B cell (primary cell): ENCODE measurements around the gene PYCARD. TPM values are rescaled to one million over a fixed set of nuclear protein-coding genes. Genes with fewer than 3 reads are reported as not detected.

Experiments used
- ATAC-seq: fragments of 200-7000 bp; cut with Tn5 transposase; one replicate; pipeline ENCODE4 v1.10.0; 2021; ENCODE audit warnings: low read depth, mild to moderate bottlenecking, moderate number of reproducible peaks, moderate library complexity
- CTCF ChIA-PET: fragments of 350-600 bp; sonication (Branson Sonifier 250); formaldehyde crosslinking; loops from one replicate; lab custom pipeline; 2021; ENCODE audit warnings: antibody characterized with exemption, inconsistent platforms; lab: Charles Lee
- POLR2A ChIA-PET: fragments of 350-600 bp; sonication (Branson Sonifier 250); formaldehyde crosslinking; loops from one replicate; lab custom pipeline; 2021; ENCODE audit warnings: antibody characterized with exemption; lab: Charles Lee
- DNase-seq: peaks from one replicate; pipeline ENCODE4 v3.0.0; 2013
- H2AFZ ChIP-seq: 2 replicates; pipeline ENCODE4 v1.6.1; 2012; ENCODE audit warnings: mild to moderate bottlenecking, low read depth, low read length; ENCODE audit not compliant: insufficient read depth, poor library complexity, severe bottlenecking
- H3K27ac ChIP-seq, 2 donors: 1 replicate in 1 of 2; 2 replicates in 1 of 2; pipeline ENCODE4 v1.5.1; 2012 to 2013; ENCODE audit warnings: low read length in 2 of 2, mild to moderate bottlenecking in 2 of 2, moderate library complexity in 1 of 2
- H3K27me3 ChIP-seq, 4 experiments: fragments of 200-600 bp in 1 of 4; sonication (generic) in 1 of 4; replicated peaks in 1 of 4; 1 replicate in 2 of 4; 2 replicates in 2 of 4; pipeline versions ENCODE4 v1.6.1 to v1.7.0; 2013 to 2016; ENCODE audit warnings: low read length in 3 of 4, mild to moderate bottlenecking in 2 of 4, mixed read lengths in 1 of 4, moderate library complexity in 1 of 4; ENCODE audit not compliant: insufficient read depth in 4 of 4, control insufficient read depth in 3 of 4; ENCODE audit errors: control extremely low read depth in 1 of 4
- H3K36me3 ChIP-seq, 2 experiments: replicated peaks in 1 of 2; 1 replicate in 1 of 2; 2 replicates in 1 of 2; pipeline versions ENCODE4 v1.6.1 to v1.7.1; 2013; ENCODE audit warnings: low read length in 1 of 2; ENCODE audit not compliant: insufficient read depth in 2 of 2, control insufficient read depth in 1 of 2; ENCODE audit errors: control extremely low read depth in 1 of 2, extremely low read depth in 1 of 2
- H3K4me1 ChIP-seq, 2 donors: fragments of 200-600 bp in 1 of 2; sonication (generic) in 1 of 2; 1 replicate in 1 of 2; 2 replicates in 1 of 2; pipeline versions ENCODE4 v1.5.1 to v1.6.1; 2013 to 2017; ENCODE audit warnings: low read length in 2 of 2; ENCODE audit not compliant: control insufficient read depth in 2 of 2, insufficient read depth in 2 of 2
- H3K4me2 ChIP-seq: replicated peaks from 2 replicates; pipeline ENCODE3; 2012; ENCODE audit warnings: mild to moderate bottlenecking, low read depth, low read length; ENCODE audit not compliant: poor library complexity, severe bottlenecking
- H3K4me3 ChIP-seq, 5 experiments: fragments of 200-600 bp in 1 of 5; sonication (generic) in 1 of 5; 1 replicate in 3 of 5; 2 replicates in 2 of 5; pipeline versions ENCODE4 v1.5.1 to v1.7.0; 2011 to 2016; ENCODE audit warnings: low read length in 4 of 5, mild to moderate bottlenecking in 4 of 5, low read depth in 2 of 5, control low read depth in 1 of 5, moderate library complexity in 1 of 5; ENCODE audit not compliant: insufficient read depth in 1 of 5; ENCODE audit errors: control extremely low read depth in 1 of 5, extremely low read depth in 1 of 5
- H3K79me2 ChIP-seq: fragments of 200-600 bp; sonication (generic); one replicate; pipeline ENCODE4 v1.6.0; 2016; ENCODE audit warnings: low read length; ENCODE audit not compliant: control insufficient read depth, insufficient read depth
- H3K9ac ChIP-seq: fragments of 200-600 bp; sonication (generic); 2 replicates; pipeline ENCODE4 v1.6.1; 2017; ENCODE audit warnings: mild to moderate bottlenecking, low read length, moderate library complexity
- H3K9me3 ChIP-seq, 3 donors: one replicate each; pipeline versions ENCODE4 v1.6.1 to v1.7.1; 2013; ENCODE audit warnings: low read length in 2 of 3; ENCODE audit not compliant: control insufficient read depth in 2 of 3, insufficient read depth in 1 of 3; ENCODE audit errors: control extremely low read depth in 1 of 3
- H4K20me1 ChIP-seq: 2 replicates; pipeline ENCODE4 v1.6.0; 2012; ENCODE audit warnings: mild to moderate bottlenecking, low read length; ENCODE audit not compliant: insufficient read depth, control insufficient read depth, poor library complexity, severe bottlenecking
- H3K27ac Mint-ChIP-seq: one replicate; pipeline ENCODE4 v1.8.0; 2021; ENCODE audit warnings: mixed read lengths
- H3K27me3 Mint-ChIP-seq: one replicate; pipeline ENCODE4 v1.8.0; 2021; ENCODE audit warnings: mixed read lengths
- H3K4me1 Mint-ChIP-seq: one replicate; pipeline ENCODE4 v1.8.0; 2021; ENCODE audit warnings: mixed read lengths
- H3K4me3 Mint-ChIP-seq: one replicate; pipeline ENCODE4 v1.8.0; 2021; ENCODE audit warnings: mixed read lengths
- H3K9me3 Mint-ChIP-seq: one replicate; pipeline ENCODE4 v1.8.0; 2022; ENCODE audit warnings: mixed read lengths; ENCODE audit not compliant: insufficient read depth
- CTCF ChIP-seq: fragments of 200-600 bp; IDR thresholded peaks from one replicate; pipeline ENCODE4 v1.8.0; 2022; ENCODE audit warnings: antibody characterized with exemption, mild to moderate bottlenecking
- EZH2 ChIP-seq: IDR thresholded peaks from 2 replicates; pipeline ENCODE4 v1.6.1; 2012; ENCODE audit warnings: borderline replicate concordance, low read depth, mild to moderate bottlenecking, moderate library complexity, low read length; ENCODE audit not compliant: insufficient read depth, poor library complexity, severe bottlenecking
- WGBS: methylation state at CpG from one replicate; pipeline ENCODE4 v1.1.5; 2013; ENCODE audit warnings: missing lambda C conversion rate; ENCODE audit not compliant: insufficient coverage; 5-methylcytosine and 5-hydroxymethylcytosine counted together
- intact Hi-C: fragments of 100-400 bp; cut with micrococcal nuclease; formaldehyde crosslinking; loops from one replicate; pipeline ENCODE4 v1.10.0; 2022
- polyA plus RNA-seq: library from polyadenylated mRNA; depleted of rRNA; stranded (reverse); fragments of >200 nt; gene quantifications from 2 replicates; pipeline ENCODE4 v1.2.3, GENCODE V29; 2012
- total RNA-seq, 2 donors: library from RNA; stranded (reverse); fragments of 120-200 nt in 1 of 2; gene quantifications; 1 replicate in 1 of 2; 2 replicates in 1 of 2; pipeline versions ENCODE4 v1.2.3 to v1.2.4, GENCODE V29; 2013 to 2022

Gene PYCARD
- total and polyA plus RNA-seq, 2 donors (not counting 1 experiment from before 2014, with no cell fraction given), result 35.7 to 72.0 TPM

- Histone ChIP-seq H4K20me1 (peaks cover 97% of the 10 kb centered on the region), H3K27me3 (no peaks in the 10 kb centered on the region), H2AFZ (no peak overlapping the region), H3K4me3 (no peak overlapping the region), H3K36me3 (peaks cover 12 to 97% of the 10 kb centered on the region in 2 experiments), H3K4me2 (no peak overlapping the region), H3K9me3 (no peaks in the 10 kb centered on the region), H3K9ac (no peak overlapping the region), H3K27ac (no peak overlapping the region), H3K4me1 (peaks cover 2 to 12% of the 10 kb centered on the region in 2 donors), H3K79me2 (peaks cover 58% of the 10 kb centered on the region)
- intact Hi-C loops, result loop anchor here (10.0 kb wide), 2 partner anchors 83 to 687 kb away; partner anchors contain the start of genes BCKDK and ZNF267
- TF ChIP-seq EZH2 (no peak), CTCF (no peak)
- ATAC-seq, result no peak
- peaks cover 49% of the 10 kb centered on the region for H3K4me1 Mint-ChIP-seq
- CTCF ChIA-PET, result interaction anchor here (1.0 kb wide), 2 partner anchors 15 to 195 kb away, joined by 3 read pairs; partner anchors contain the start of gene PYCARD
- no peaks in the 10 kb centered on the region for H3K9me3 Mint-ChIP-seq
- H3K4me3 Mint-ChIP-seq, result no peak overlapping the region
- H3K27ac Mint-ChIP-seq, result no peak overlapping the region
- POLR2A ChIA-PET, result interaction anchor here (1.4 kb wide), 1 partner anchor 11 kb away, joined by 5 read pairs; no protein-coding TSS in a partner anchor
- no peak for DNase-seq
- WGBS, result 95% methylated on average over 6 of the region's 8 CpGs
- H3K27me3 Mint-ChIP-seq, result no peaks in the 10 kb centered on the region
These were observed 14.8 kb downstream of the PYCARD start for GRCh38 chr16:31187808-31188189.
